Testis (tissue), 3 donors: Measurements from ENCODE around the gene ZNF33A. TPM values are rescaled to one million over a fixed set of nuclear protein-coding genes. Genes with fewer than 3 reads are reported as not detected.
"Not testable (repeated sequence)": the region's sequence is repeated elsewhere in the genome, so short reads cannot be mapped to it uniquely, and the experiment has no call there.

Experiments
- DNase-seq: peaks from one replicate; pipeline ENCODE4 v3.0.0-alpha.2; 2019
- H3K27ac ChIP-seq, 2 donors: fragments of 200-600 bp; sonication (generic); one replicate each; pipeline ENCODE4 v1.5.1; 2019
- H3K27me3 ChIP-seq: fragments of 200-600 bp; sonication (generic); one replicate; pipeline ENCODE4 v1.5.1; 2019
- H3K36me3 ChIP-seq: fragments of 200-600 bp; sonication (generic); one replicate; pipeline ENCODE4 v1.5.1; 2017; ENCODE audit warnings: low read depth; ENCODE audit errors: missing control alignments
- H3K4me1 ChIP-seq: fragments of 200-600 bp; sonication (generic); one replicate; pipeline ENCODE4 v1.5.1; 2019
- H3K4me3 ChIP-seq, 2 donors: fragments of 200-600 bp; sonication (generic); one replicate each; pipeline ENCODE4 v1.5.1; 2017 to 2019
- H3K9me3 ChIP-seq: fragments of 200-600 bp; sonication (generic); one replicate; pipeline ENCODE4 v1.5.1; 2017
- POLR2A ChIP-seq: fragments of 450-650 bp; IDR thresholded peaks from one replicate; pipeline ENCODE4 v1.6.1; 2017; ENCODE audit warnings: antibody characterized with exemption, mild to moderate bottlenecking, moderate library complexity
- WGBS, 2 donors: methylation state at CpG; one replicate each; pipeline ENCODE4 v1.1.5; 2018; 5-methylcytosine and 5-hydroxymethylcytosine counted together
- intact Hi-C: fragments of 100-400 bp; cut with DNase I; formaldehyde crosslinking; loops from one replicate; pipeline ENCODE4 v1.15.1; 2023; ENCODE audit warnings: low total_unique reads
- polyA plus RNA-seq: library from polyadenylated mRNA; stranded (reverse); fragments of 350-450 nt; fragmentation: Illumina TruSeq; extraction: RNeasy Lipid Tissue Mini Kit (QIAGEN cat#74804); gene quantifications from one replicate; pipeline ENCODE4 v1.2.3, GENCODE V29; 2014; ENCODE audit warnings: low read depth, low replicate concordance; ENCODE audit not compliant: insufficient read depth
- total RNA-seq, 2 donors: library from RNA; depleted of rRNA; stranded (reverse); fragments of >200 nt; gene quantifications; one replicate each; pipeline ENCODE4 v1.2.3, GENCODE V29; 2016
- TF ChIP-seq, protein P1 (sequence below), 3 experiments: fragments of 450-650 bp in 2 of 3; fragments of 200-600 bp in 1 of 3; sonication (generic) in 1 of 3; IDR thresholded peaks; one replicate each; pipeline ENCODE4 v1.5.1; 2016 to 2019; ENCODE audit warnings: antibody characterized with exemption in 3 of 3, mild to moderate bottlenecking in 2 of 3, moderate library complexity in 1 of 3

ZNF33A gene
- total and polyA plus RNA-seq, 3 donors from 2014 or later, result 9.2 to 17.7 (median 17.5) TPM

- WGBS, 2 donors, result 98% methylated on average over 2 of the region's 2 CpGs
- TF ChIP-seq POLR2A, result no peak
- TF ChIP-seq, protein P1, sequence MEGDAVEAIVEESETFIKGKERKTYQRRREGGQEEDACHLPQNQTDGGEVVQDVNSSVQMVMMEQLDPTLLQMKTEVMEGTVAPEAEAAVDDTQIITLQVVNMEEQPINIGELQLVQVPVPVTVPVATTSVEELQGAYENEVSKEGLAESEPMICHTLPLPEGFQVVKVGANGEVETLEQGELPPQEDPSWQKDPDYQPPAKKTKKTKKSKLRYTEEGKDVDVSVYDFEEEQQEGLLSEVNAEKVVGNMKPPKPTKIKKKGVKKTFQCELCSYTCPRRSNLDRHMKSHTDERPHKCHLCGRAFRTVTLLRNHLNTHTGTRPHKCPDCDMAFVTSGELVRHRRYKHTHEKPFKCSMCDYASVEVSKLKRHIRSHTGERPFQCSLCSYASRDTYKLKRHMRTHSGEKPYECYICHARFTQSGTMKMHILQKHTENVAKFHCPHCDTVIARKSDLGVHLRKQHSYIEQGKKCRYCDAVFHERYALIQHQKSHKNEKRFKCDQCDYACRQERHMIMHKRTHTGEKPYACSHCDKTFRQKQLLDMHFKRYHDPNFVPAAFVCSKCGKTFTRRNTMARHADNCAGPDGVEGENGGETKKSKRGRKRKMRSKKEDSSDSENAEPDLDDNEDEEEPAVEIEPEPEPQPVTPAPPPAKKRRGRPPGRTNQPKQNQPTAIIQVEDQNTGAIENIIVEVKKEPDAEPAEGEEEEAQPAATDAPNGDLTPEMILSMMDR (IDR thresholded peaks at IDR 0.05), result no peak
- H3K27me3 ChIP-seq, result no peaks in the 10 kb centered on the region
- H3K36me3 ChIP-seq, result no peaks in the 10 kb centered on the region
- no peaks in the 10 kb centered on the region for H3K4me1 ChIP-seq
- H3K4me3 ChIP-seq, result no peak overlapping the region
- H3K27ac ChIP-seq, result no peak overlapping the region
- H3K9me3 ChIP-seq, result no peaks in the 10 kb centered on the region
- no peak for DNase-seq
- intact Hi-C loops, result no loop called here
These were observed 33.0 kb downstream of the ZNF33A start for GRCh38 chr10:38043516-38043915.

GRCh38 chr10:38045129-38045528 lies 34.7 kb downstream of the ZNF33A start:
- no peak for DNase-seq
- H3K4me1 ChIP-seq, result no peaks in the 10 kb centered on the region
- H3K4me3 ChIP-seq, result no peak overlapping the region
- no peak overlapping the region for H3K27ac ChIP-seq
- 32 to 91% methylated on average over 2 of the region's 2 CpGs for WGBS, 2 donors
- H3K9me3 ChIP-seq, result no peaks in the 10 kb centered on the region
- no peak for TF ChIP-seq POLR2A
- H3K27me3 ChIP-seq, result no peaks in the 10 kb centered on the region
- H3K36me3 ChIP-seq, result no peaks in the 10 kb centered on the region
- intact Hi-C loops, result no loop called here

- TF ChIP-seq, protein P1 (IDR thresholded peaks at IDR 0.05), result no peak
- no peak for TF ChIP-seq POLR2A
- DNase-seq, result no peak
These were observed 37.2 kb downstream of the ZNF33A start for GRCh38 chr10:38047666-38048065.

GRCh38 chr10:38050212-38050611 lies 39.7 kb downstream of the ZNF33A start:
- H3K27ac ChIP-seq, result no peak overlapping the region
- H3K9me3 ChIP-seq, result no peaks in the 10 kb centered on the region
- H3K27me3 ChIP-seq, result no peaks in the 10 kb centered on the region
- intact Hi-C loops, result no loop called here
- TF ChIP-seq, protein P1 (IDR thresholded peaks at IDR 0.05), result no peak
- no peak for TF ChIP-seq POLR2A
- H3K36me3 ChIP-seq, result no peaks in the 10 kb centered on the region
- no peak for DNase-seq
- H3K4me3 ChIP-seq, result no peak overlapping the region
- 89 to 100% methylated on average over 1 of the region's 1 CpG for WGBS, 2 donors
- no peaks in the 10 kb centered on the region for H3K4me1 ChIP-seq

More at GRCh38 chr10:38047666-38048065, 37.2 kb downstream of the ZNF33A start:
- Histone ChIP-seq H3K9me3 (no peaks in the 10 kb centered on the region), H3K27ac (no peak overlapping the region), H3K27me3 (no peaks in the 10 kb centered on the region), H3K4me1 (no peaks in the 10 kb centered on the region), H3K4me3 (no peak overlapping the region), H3K36me3 (no peaks in the 10 kb centered on the region)
- intact Hi-C loops, result no loop called here
- 81 to 88% methylated on average over 1 of the region's 1 CpG for WGBS, 2 donors

GRCh38 chr10:38054361-38054797 lies 43.9 kb downstream of the ZNF33A start:
- DNase-seq, result no peak
- Histone ChIP-seq H3K9me3 (no peaks in the 10 kb centered on the region), H3K27ac (no peak overlapping the region), H3K27me3 (no peaks in the 10 kb centered on the region), H3K4me1 (no peaks in the 10 kb centered on the region), H3K4me3 (no peak overlapping the region), H3K36me3 (peaks cover 3% of the 10 kb centered on the region)
- intact Hi-C loops, result no loop called here
- TF ChIP-seq POLR2A, result no peak
- TF ChIP-seq, protein P1 (IDR thresholded peaks at IDR 0.05), result no peak

DNA sequence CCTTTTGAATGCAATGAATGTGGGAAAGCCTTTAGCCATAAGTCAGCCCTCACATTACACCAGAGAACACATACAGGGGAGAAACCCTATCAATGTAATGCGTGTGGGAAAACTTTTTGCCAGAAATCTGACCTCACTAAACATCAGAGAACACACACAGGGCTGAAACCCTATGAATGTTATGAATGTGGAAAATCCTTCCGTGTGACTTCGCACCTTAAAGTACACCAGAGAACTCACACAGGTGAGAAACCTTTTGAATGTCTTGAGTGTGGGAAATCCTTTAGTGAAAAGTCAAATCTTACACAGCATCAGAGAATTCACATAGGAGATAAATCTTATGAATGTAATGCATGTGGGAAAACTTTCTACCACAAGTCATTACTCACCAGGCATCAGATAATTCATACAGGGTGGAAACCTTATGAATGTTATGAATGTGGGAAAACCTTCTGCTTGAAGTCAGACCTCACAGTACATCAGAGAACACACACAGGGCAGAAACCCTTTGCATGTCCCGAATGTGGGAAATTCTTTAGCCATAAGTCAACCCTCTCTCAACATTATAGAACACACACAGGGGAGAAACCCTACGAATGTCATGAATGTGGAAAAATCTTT lies 44.9 kb downstream of the ZNF33A start:
- H3K9me3 ChIP-seq, H3K27ac ChIP-seq, intact Hi-C loops, DNase-seq, H3K36me3 ChIP-seq, H3K27me3 ChIP-seq, H3K4me3 ChIP-seq, H3K4me1 ChIP-seq: not testable (repeated sequence)
- WGBS, 2 donors, result 94 to 95% methylated on average over 5 of the region's 5 CpGs

- DNase-seq, intact Hi-C loops, H3K9me3 ChIP-seq, H3K27me3 ChIP-seq, H3K27ac ChIP-seq, H3K36me3 ChIP-seq, H3K4me1 ChIP-seq, H3K4me3 ChIP-seq: not testable (repeated sequence)
- WGBS, 2 donors, result 71 to 83% methylated on average over 1 of the region's 1 CpG
These were observed 59.2 kb downstream of the ZNF33A start for GRCh38 chr10:38069663-38070062.
